OCI-LY7 (cell line): ENCODE data around the gene CTNNA2.

ENCODE experiments used
- EZH2phosphoT487 ChIP-seq: fragments of 200-600 bp; sonication (generic); IDR thresholded peaks from 2 replicates; pipeline ENCODE4 v1.6.1; 2018; ENCODE audit warnings: low read depth, borderline replicate concordance, mild to moderate bottlenecking, mixed run types, antibody characterized with exemption, low read length, moderate library complexity, mixed read lengths
- TF ChIP-seq, protein P1 (sequence below): fragments of 200-600 bp; sonication (generic); conservative IDR thresholded peaks from 2 replicates; pipeline ENCODE4 v1.5.1; 2014; ENCODE audit warnings: mild to moderate bottlenecking, antibody characterized with exemption, low read length, moderate library complexity, mixed read lengths

DNA sequence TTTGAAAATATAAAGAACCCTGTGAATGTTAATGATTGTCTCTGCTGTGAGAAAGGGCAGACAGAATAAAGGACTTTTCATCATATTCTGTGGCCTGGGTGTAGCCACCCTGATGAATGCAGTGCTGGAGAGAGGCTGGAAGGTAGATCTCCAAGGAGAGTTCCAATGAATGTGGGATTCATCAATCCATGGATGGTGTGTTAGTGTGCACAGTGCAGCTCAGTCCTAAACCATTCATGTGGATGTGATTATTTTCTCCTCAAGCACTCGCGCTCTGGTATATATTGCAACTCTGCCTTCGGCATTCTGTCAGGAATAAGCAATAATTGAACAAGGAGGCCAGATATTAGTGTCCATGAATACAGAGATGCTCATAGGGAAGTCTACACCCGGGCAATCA is 744.6 kb downstream of the CTNNA2 start:
- TF ChIP-seq, protein P1, sequence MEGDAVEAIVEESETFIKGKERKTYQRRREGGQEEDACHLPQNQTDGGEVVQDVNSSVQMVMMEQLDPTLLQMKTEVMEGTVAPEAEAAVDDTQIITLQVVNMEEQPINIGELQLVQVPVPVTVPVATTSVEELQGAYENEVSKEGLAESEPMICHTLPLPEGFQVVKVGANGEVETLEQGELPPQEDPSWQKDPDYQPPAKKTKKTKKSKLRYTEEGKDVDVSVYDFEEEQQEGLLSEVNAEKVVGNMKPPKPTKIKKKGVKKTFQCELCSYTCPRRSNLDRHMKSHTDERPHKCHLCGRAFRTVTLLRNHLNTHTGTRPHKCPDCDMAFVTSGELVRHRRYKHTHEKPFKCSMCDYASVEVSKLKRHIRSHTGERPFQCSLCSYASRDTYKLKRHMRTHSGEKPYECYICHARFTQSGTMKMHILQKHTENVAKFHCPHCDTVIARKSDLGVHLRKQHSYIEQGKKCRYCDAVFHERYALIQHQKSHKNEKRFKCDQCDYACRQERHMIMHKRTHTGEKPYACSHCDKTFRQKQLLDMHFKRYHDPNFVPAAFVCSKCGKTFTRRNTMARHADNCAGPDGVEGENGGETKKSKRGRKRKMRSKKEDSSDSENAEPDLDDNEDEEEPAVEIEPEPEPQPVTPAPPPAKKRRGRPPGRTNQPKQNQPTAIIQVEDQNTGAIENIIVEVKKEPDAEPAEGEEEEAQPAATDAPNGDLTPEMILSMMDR, result no peak
- TF ChIP-seq EZH2phosphoT487, result no peak
